HG03520 (cell line): ENCODE results near the gene TMEM259.
A peak's percentile ranks its signal among the peaks of the same experiment; 100 is the strongest.

ENCODE experiments used
- ATAC-seq: cut with Tn5 transposase; IDR thresholded peaks from one replicate; pipeline ENCODE4 v1.9.1; 2021; ENCODE audit warnings: mild to moderate bottlenecking, moderate library complexity; ENCODE audit not compliant: unreplicated experiment

TMEM259 gene

DNA sequence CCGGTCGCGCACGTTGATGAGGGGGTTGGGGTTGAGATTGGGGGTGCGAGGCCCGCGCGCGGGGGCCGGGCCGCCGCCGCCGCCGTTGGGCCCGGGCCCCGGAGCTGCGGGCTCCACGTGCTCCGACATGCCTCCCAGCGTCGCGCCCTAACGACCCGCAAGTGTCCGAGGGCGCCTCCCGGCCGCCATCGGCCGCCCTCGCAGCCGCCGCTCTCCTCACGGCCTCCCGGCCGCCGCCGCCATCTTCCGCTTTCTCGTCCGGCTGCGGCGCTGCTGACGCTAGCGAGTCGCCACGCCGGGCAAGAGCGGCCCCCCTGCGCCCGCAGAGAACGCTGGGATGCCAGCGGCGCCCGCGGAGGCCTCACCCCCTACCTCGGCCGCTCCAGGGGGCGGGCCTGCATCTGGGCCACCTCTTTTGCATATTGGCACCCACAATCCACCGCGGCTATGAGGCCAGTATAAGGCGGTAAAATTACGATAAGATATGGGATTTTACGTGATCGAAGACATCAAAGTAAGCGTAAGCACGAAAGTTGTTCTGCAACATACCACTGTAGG is at the start of gene TMEM259:
Gene TMEM259, minus strand, starts transcription at position 256 of the 558 bp plus-strand sequence. Its CDS starts 127 bp downstream, at position 129.
- ATAC-seq: peak; percentile 83

DNA sequence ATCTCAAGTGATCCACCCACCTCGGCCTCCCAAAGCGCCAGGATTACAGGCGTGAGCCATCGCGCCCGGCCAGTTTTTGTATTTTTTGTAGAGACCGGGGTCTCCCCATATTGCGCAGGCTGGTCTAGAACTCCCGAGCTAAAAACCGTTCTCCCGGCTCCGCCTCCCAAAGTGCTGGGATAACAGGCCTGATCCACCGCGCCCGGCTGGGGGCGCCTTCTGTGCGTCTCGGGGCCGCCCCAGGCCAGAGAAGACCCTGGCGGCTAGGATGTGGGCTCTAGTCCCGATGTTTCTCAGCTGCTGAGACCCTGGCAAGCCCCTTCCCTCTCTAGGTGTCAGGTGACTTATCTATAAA is 49.6 kb upstream of the TMEM259 start:
- ATAC-seq: no peak

DNA sequence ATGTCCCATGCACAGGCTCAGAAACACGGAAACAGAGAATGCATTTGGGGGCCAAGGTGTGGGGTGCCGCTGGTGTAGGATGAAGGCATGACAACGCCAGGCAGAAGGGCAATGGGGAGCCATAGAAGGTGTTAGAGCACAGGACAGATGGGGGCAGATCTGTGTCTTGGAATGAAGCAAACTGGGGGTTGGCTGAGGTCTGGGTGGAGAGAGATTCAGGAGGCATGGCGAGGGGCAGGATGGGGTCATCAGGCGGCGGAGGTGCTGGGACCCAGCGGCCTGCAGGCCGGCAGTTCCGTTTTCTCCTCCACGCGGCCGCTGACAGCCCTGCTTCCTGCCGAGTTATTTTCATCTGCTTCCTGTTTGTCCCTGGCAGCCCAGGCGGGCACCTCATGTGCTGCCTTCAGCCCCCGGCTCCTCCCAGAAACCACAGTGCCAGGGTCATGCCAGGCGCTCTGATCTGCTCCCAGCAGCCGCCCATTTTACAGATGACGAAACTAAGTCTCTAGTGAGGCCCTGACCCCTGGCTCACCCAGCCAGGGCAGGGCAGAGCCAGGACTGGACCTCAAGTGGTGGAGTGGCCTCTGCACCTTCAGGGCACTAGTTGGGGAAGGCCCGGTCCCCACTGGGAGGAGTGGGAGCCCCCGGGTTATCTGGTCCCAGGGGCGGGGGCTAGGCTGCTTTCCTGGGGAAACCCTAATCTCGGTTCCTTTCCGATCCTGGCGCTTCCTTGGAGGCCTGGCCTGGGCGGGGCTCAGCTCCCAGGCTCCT is 48.3 kb upstream of the TMEM259 start:
- no peak for ATAC-seq

DNA sequence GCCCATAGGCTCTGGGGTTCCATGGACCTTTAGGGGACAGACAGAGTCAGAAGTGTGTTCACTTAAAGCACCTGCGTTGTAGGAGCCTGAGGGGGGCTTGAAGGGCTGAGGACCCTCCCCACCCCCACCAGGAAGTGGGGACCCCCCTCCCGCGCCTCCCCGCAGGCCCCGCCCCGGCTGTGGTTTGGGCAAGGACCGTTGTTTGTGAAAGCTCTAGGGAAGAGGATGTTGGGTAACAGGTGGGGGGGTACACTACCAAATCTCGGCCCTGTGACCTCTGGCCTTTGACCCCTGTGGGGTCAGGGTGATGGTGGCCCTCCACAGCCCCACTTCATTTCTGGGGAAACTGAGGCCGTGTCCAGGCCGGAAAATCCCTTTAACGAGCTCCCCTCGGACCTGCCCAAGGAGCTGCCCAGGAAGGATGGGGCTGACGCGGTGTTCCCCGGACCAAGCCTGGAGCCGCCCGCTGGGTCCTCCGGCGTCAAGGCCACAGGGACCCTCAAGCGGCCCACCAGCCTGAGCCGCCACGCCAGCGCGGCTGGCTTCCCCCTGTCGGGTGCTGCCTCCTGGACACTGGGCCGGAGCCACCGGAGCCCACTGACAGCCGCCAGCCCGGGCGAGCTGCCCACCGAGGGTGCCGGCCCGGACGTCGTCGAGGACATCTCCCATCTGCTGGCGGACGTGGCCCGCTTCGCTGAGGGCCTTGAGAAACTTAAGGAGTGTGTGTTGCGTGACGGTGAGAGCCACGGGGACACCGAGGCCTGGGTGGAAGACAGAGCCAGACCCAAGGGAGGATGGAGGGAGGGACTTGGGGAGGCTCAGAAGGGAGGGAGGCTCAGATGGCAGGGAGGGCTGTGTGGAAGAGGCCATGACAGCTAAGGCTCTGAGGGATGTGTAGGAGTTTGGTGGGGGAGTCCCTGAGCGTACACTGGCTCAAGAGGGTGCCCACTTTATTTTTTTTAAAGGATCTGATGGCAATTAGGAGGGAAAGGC is 47.4 kb upstream of the TMEM259 start:
- ATAC-seq: no peak

DNA sequence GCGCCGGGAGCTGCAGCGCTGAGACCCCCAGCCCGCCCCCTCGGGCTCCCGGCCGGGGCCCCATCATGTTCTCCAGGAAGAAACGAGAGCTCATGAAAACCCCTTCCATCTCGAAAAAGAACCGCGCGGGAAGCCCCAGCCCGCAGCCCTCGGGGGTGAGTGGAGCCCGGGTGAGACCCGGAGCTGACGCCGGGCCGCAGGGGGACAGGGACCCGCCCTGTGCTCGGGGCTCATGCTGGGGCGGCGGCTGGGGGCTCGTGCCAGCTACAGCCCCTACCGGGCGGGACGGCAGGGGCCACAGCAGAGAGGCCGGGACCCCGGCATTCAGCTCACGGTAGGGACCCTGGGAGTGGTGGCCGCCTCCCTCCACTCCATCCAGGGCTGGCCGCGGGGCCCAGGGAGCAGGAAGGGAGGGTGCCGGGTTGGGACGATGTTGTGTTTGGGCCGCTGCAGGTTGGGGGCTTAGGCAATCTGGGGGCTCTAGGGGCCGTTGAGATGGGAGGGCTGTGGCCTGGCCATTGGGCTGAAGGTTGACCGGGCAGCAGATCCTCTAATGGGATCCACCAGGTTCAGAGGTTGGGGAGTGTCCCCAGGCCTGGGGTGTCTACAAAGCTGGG is 46.5 kb upstream of the TMEM259 start:
- ATAC-seq: no peak

DNA sequence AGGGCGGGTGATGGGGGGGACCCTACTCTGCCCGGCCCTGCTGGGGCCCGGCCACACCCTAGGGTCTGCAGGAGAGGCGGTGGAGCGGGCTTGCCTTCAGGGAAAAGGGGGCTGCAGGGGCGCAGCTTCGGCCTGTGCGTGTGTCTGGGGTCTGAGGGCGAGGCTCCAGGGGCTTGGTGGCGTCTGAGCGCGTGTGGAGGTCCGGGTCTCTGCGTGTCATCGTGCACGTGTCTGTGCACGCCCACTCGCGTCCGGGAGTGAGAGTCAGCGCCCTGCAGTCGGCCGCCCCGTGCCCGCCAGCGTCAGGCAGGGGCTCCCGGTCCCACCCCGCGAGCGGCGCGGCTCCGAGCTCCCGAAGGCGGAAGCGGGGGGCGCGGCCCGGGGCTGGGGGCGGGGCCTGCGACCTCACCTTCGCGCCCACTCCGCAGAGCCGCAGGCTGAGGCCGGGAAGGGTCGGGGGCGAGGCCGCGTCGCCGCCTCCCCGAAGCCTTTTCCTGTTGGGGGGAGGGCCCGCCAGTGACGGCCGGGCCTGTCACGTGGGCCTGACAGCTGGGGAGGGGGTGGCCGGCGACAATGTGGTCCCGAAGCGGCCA is 45.9 kb upstream of the TMEM259 start, which contains the start of gene ARHGAP45:
Gene ARHGAP45, plus strand, starts transcription at position 420 of the 593 bp plus-strand sequence. CDS start 239 bp downstream, outside the sequence.
- no peak for ATAC-seq

DNA sequence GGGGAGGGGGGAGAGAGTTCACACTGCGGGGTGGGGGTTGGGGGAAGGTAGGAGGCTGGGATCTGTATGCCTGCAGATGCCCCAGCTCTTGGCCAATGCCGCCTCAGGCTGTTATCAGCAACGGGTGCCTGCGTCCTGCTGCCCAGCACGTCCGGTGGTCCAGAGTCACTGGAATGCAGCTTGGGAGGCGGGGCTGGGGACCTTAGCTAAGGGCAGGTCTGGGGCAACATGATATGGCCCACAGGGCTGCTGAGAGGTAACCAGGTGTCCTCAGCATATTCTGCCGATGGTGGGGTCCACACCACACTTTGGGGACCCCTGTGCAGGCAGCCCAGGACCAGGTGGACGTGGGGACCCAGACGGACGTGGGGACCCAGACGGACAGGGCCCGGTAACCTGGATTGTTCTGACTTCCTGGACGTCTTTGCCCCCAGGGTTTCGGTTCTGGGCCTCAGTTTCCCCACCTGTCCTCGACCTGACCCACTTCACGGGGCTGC is 45.4 kb upstream of the TMEM259 start:
- ATAC-seq: no peak

DNA sequence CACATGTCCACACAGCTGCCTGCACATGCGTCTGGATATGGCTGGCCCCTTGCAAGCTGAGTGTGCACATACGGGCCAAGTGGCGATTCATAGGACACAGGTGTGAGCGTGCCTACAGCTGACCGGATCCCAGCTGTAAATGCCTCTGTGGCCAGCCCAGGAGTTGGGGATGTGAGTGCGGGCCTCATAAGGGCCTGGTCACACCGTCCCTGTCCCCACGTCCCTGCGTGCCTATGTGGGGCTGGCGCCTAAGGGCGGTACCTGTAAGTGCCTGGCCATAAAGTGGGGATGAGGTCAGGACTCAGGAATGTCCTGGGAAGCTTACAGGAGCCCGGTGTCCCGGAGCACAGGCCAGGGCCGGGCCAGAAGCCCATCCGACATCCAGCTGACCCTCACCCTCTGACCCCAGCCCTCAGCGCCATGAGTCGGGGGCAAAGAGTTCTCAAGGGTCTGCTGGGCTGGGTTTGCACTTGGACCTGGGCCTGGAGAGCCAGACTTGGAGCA is 44.7 kb upstream of the TMEM259 start:
- no peak for ATAC-seq

DNA sequence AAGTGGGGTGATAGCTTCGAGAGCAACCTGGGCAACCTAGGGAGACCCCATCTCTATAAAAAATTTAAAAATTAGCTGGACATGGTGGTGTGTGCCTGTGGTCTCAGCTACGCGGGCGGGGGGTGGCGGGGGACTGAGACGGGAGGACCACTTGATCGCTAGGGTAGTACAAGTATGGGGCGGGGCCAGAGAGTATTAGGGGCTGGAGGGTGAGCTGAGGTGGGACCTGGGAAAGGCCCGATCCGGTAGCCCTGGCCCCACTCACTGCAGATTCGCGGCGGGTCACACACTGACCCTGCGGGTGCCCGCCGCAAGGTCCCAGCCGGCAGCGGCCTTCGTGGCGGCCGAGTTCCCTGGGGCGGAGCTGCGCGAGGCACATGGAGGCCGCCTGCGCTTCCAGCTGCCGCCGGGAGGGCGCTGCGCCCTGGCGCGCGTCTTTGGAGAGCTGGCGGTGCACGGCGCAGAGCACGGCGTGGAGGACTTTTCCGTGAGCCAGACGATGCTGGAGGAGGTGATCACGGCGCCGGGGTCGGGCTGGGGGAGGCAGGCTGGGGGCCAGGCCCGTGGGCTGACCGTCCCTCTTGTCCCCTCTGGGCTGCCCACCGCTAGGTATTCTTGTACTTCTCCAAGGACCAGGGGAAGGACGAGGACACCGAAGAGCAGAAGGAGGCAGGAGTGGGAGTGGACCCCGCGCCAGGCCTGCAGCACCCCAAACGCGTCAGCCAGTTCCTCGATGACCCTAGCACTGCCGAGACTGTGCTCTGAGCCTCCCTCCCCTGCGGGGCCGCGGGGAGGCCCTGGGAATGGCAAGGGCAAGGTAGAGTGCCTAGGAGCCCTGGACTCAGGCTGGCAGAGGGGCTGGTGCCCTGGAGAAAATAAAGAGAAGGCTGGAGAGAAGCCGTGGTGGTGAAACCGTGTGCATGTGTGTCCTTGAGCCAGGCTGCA is 44.0 kb upstream of the TMEM259 start:
- no peak for ATAC-seq

DNA sequence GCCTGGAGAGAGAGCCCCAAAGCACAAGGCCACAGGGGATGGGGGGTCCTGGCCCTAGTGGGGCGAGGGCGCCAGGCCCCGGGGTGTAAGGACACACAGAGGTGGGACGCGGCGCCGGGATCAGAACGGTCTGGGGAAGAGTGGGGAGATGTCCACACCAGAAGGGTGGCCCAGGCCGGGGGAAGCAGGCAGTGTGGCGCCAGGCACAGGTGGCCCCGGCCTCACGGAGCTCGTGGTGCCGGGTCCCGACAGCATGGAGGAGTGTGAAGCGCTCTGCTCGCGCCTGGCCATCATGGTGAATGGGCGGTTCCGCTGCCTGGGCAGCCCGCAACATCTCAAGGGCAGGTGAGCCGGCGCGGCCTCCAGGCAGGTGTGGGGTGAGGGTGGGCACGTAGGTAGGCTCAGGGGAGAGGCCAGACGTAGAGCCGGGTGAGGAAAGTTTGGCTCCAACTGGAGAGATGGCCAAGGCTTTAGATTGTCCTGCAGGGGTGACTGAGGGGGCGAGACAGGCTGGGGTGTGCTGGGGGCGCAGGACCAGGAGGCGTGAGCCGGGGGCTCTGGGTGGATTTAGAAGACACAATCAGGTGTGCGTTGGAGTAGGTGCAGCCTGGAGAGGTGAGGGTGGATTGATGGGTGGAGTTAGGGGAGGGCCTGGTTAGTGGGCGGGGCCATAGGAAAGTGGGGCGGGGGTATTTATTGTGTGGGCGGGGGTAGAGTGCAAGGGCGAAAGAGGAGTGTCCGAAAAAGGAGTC is 43.2 kb upstream of the TMEM259 start:
- no peak for ATAC-seq

DNA sequence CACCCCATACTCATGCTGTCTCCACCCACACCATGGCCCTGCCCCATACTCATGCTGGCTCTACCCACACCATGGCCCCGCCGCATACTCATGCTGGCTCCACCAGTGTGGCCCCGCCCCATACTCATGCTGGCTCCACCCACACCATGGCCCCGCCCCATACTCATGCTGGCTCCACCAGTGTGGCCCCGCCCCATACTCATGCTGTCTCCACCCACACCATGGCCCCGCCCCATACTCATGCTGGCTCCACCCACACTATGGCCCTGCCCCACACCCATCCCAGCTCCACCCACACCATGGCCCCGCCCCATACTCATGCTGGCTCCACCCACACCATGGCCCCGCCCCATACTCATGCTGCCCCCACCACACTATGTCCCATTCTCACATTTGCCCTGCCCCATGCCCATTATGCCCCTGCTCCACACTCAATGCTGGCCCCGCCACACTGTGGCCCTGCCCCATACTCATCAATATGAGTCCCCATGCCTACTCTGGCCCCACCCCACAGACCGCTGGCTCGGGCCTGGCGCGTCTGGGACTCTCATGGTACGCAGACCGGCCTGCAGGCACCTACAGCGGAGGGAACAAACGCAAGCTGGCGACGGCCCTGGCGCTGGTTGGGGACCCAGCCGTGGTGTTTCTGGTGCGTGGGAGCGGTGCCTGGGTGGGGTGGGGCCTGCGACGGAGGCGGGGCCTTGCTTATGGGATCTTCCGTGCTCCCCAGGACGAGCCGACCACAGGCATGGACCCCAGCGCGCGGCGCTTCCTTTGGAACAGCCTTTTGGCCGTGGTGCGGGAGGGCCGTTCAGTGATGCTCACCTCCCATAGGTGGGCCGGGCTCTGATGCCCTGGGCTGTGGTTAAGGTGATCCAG is 42.3 kb upstream of the TMEM259 start:
- no peak for ATAC-seq

DNA sequence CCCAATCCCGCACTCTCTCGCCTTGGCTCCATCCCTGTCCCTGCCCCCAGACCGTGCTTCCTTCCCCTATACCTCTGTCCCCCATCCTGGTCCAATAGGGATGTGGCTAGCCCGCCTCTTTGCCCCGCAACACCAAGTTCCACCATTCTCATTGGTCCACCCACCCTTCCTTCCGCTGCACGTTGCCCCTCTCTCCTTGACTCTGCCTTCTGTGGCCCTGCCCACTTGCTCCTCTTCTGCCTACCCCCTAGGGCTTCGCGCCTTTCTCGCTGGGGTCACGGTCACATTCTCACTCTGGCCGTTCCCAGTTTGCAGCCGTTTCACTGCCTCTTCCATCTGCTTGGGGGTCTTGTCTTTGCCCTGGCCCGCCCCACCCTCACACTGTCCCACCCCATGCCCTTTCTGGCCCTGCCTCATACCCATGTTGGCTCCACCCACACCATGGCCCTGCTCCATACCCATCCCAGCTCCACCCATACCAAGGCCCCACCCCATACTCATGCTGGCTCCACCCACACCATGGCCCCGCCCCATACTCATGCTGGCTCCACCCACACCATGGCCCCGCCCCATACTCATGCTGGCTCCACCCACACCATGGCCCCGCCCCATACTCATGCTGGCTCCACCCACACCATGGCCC is 41.6 kb upstream of the TMEM259 start:
- no peak for ATAC-seq

DNA sequence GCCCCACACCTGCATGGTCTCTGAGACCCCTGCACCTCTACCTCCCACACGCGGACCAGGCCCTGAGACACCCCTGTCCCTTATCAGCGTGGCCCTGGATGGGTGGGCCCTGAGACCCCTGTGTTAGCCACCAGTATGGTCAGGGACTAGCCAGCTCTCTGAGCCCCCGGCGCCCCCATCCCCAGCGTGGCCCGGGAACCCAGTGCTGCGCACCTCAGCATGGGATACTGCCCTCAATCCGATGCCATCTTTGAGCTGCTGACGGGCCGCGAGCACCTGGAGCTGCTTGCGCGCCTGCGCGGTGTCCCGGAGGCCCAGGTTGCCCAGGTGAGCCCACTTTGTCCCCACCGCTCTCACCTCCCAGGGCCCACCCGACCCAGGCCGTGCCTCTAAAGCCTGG is 41.1 kb upstream of the TMEM259 start:
- no peak for ATAC-seq

DNA sequence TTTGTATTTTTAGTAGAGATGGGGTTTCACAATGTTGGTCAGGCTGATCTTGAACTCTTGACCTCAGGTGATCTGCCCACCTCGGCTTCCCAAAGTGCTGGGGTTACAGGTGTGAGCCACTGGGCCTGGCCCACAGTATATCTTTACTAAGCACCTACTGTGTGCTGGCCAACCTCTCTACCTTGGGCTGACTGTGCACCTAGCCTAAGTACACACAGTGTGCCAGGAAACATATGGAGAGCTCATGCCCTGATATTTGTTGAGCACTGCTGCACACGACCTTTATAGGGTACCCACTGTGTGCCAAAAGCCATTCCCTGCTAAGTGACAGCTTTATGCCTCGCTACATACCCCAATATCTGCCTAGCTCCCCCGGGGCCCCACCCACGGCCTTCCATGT is 39.8 kb upstream of the TMEM259 start:
- ATAC-seq: no peak

DNA sequence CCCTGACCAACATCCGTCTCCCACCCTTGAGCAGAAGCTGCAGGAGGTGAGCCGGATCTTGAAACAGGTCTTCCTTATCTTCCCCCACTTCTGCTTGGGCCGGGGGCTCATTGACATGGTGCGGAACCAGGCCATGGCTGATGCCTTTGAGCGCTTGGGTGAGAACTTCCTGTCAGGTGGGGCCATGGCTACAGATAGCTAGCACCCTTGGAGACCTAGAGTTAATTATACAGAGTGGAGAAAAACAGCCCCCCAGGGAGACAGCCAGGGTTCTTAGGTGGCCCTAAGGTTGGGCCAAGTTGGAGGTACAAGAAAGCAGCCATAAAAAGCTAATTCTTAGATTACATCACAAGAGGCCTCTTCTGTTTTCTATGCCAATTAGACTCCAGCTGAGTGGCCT is 37.2 kb upstream of the TMEM259 start:
- ATAC-seq: no peak

DNA sequence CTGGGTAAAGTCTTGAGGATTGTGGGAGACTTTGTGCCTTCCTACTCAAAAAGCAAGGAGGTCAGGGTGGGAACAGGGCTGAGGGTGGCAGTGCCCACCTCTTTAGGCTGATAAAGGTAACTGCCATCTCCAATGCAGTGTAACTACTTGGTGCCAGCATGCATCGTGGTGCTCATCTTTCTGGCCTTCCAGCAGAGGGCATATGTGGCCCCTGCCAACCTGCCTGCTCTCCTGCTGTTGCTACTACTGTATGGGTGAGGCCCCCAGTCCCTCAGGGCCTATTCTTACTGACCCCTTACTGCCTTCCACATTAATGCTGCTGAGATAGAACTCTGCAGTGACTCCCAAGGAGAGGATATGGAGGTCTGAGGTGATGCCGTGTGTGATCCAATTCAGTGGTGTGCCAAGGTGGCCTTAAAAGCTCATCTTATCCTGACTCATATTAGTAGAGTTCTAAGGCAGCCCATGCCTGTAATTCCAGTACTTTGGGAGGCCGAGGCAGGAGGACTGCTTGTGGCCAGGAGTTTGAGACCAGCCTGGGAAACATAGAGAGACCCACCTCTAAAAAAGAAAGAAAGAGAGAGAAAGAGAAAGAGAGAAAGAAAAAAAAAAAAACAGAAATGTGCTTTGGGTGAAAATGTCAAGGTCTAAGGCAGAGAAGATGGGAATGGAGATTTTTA is 36.4 kb upstream of the TMEM259 start:
- no peak for ATAC-seq
